HG03439 (cell line): ENCODE results near the gene ITK.
"Not testable (repeated sequence)": the region's sequence is repeated elsewhere in the genome, so short reads cannot be mapped to it uniquely, and the experiment has no call there.

Source experiments
- ATAC-seq: cut with Tn5 transposase; IDR thresholded peaks from one replicate; pipeline ENCODE4 v1.9.1; 2021; ENCODE audit warnings: mild to moderate bottlenecking, moderate library complexity; ENCODE audit not compliant: unreplicated experiment

ITK gene

DNA sequence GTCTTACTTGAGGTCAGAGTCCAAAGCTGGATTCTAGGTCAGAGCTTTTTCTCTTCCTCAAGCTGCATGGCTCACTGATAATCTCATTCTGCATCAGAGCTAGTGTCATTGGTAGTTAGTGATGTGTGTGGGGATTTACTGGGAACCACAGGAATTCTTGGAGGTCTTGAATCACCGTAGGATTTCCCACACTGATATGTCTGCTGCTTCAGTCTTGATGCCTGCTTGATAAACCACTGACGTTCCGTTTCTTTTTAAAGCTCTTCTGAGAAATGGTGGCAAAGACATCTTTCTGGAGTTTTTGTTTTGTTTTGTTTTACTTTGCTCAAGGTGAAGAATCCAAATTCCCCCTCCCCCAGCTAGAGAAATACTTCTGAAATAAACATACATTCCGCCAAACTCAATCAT is 13.4 kb upstream of the ITK start:
- no peak for ATAC-seq

DNA sequence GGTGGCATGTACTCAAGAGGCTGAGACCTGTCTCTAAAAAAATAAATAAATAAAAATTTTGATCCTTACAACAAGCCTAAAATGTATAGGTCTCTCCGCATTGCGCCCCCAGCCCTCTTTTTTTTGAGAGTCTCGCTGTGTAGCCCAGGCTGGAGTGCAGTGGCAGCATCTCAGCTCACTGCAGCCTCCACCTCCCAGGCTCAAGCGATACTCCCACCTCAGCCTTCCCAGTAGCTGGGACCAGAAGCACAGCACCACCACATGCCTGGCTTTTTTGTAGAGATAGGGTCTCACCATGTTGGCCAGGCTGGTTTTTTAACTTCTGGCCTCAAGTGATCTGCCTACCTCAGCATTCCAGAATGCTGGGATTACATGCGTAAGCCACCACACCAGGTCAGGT is 12.4 kb upstream of the ITK start:
- ATAC-seq = no peak

DNA sequence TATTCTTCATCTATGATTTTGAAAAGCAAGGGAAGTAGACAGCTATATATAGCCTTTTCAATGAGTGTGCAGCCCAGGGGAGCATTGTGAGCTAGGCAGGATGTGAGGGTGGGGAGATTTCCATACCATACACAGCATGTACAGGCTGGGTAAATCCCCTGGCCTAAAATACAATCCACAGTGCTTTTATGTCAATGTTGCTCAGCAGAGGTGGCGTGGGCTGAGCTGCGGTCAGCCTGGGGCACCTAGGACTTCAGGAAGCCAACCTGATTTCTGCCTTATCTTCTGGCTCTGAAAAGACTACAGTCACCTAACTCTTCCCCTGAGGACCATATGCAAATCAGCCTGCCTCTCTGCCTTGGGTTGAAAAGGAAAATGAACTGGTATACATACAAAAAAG is 8.2 kb upstream of the ITK start:
- ATAC-seq = peak; percentile 99

DNA sequence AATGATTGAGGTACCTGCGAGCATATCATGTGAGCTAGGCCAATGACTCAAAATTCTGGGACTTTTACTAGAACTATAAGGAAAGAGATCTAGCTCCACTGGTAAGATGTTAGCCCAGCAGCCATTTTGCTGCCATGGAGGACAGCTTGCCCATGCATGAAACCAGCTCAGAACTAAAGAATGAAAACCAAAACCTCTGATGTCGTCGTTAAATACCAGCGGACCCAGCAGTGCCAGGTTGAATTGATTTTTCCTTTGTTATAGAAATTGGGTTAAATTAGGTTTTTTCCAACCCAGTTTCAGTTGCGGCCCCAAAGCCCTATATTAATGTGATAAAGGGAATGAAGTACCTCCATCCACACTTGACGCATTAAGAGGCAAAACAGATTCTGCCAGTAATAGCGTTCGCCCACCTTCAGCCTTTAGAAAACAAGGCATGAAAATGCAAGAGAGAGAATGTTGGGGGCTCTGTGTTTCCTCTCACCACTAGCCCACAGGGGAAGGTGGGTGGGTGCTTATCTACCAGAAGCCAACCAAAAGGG is 5.5 kb upstream of the ITK start:
- ATAC-seq = no peak

DNA sequence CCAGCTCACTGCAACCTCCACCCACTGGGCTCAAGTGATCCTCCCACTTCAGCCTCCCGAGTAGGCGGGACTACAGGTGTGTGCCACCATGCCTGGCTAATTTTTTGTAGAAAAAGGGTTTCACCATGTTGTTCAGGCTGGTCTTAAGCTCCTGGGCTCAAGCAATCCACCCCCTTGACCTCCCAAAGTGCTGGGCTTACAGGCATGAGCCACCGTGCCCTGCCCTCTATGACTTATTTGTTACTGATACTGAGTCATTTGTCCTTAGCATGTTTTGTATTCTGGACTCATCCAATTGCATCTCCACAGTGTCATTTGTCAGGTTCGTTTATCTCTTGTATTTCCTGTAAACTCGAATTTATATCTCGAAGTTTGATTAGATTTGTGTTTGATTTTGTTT is 2.7 kb upstream of the ITK start:
- ATAC-seq = no peak

DNA sequence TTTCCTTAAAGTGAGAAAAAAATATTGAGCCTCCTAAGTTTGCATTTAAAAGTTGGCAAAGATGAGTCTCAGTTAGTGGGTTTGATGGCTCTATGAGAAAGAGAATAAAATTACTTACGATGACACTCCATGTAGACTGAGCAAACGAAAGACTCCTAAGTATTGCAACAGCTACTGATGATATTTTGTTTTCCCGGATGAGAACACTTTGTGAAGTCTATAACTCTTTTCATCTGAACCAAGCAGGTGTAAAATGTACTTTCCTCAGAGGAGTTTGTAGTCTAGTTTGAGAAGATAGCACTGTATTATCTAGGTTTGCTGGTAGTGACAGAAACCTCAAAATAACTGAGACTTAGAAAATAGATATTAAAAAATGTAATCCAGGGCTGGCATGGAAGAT is 1.7 kb upstream of the ITK start:
- ATAC-seq = no peak

DNA sequence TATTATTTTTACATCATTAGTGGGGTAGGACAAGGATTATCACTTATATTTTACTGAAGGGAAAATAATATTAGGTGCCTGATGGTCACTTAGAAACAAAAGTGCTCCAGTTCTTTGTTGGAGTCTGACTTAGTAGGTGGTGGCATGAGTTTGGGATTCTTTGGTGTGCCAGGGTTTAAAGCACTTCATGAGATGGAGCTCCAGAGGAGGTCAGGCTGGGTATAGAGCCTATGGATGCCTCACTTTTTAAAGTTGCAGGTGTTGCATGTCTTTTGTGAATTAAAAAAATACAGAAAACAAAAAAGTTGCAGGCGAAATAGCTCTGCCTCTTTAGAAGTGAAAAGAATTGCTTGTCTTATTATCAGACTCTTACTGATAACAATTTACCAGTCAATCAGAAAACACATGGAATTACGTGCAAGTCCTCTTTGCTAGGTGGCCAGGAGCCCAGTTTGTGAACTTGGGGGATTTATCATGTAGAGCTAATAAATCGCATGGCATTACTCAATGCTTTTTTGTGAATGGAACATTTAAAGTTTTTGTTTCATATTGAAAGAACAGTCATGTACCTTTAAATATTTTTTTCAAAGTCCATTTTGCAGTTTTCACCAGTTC is 1.6 kb downstream of the ITK start:
- no peak for ATAC-seq

DNA sequence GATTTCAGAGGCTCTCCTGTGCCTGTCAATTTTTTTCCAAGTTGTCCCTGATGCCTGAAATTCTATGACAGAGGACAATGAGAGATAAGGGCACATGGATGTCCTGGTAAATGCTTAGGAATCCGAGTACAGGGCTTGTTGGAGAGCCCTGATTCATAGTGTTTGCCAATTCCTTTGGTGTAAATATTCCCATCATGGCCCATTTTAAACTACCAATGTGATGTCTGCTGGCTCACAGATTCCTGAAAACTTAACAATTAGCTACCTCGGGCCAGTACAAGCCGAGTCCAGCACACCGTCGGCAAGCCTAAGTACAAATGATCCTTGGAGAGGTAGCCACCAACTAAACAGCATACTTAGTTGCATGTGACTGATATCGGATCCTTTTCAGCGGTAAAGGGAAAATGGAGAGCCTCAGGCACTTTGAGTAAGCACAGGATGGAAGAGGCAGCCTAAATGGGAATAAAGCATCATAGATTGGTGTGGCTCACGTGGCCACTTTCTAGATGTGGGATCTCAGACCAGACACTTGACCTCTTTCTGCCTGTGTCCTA is 3.6 kb downstream of the ITK start:
- ATAC-seq = no peak

DNA sequence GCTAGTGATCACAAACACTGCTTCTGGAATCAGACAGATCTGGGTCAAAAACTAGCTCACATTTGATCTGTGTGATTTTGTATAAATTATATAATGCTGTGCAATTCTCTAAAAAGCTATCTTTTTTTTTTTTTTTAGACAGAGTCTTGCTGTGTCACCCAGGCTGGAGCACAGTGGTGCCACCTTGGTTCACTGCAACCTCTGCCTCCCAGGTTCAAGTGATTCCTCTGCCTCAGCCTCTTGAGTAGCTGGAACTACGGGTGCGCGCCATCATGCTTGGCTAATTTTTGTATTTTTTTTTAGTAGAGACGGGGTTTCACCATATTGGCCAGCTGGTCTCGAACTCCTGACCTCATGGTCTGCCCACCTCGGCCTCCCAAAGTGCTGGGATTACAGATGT is 4.5 kb downstream of the ITK start:
- not testable (repeated sequence) for ATAC-seq

DNA sequence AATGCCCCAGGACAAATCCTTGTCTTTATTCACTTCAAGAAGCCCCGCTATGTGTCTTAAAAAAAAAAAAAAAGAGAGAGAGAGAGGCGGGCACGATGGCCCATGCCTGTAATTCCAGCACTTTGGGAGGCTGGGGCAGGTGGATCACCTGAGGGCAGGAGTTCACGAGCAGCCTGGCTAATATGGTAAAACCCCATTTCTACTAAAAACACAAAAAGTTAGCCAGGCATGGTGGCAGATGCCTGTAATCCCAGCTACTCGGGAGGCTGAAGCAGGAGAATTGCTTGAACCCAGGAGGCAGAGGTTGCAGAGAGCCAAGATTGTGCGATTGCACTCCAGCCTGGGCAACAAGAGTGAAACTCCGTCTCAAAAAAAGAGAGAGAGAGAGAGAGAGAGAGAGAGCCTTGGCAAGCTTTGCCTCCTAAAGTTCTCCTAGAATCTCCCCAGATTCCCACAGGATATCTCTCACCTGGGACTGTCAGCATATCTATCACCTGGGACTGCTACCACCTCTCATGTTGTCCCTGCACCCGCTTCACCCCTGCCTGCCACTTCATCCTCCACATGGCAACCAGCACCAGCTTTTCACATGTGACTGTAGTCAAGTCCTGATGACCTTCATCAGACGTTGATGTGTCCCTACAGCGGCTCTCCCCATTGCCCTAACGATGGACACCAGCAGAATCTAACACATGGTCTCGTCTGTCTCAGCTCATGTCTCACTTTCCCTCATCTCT is 5.8 kb downstream of the ITK start:
- no peak for ATAC-seq

DNA sequence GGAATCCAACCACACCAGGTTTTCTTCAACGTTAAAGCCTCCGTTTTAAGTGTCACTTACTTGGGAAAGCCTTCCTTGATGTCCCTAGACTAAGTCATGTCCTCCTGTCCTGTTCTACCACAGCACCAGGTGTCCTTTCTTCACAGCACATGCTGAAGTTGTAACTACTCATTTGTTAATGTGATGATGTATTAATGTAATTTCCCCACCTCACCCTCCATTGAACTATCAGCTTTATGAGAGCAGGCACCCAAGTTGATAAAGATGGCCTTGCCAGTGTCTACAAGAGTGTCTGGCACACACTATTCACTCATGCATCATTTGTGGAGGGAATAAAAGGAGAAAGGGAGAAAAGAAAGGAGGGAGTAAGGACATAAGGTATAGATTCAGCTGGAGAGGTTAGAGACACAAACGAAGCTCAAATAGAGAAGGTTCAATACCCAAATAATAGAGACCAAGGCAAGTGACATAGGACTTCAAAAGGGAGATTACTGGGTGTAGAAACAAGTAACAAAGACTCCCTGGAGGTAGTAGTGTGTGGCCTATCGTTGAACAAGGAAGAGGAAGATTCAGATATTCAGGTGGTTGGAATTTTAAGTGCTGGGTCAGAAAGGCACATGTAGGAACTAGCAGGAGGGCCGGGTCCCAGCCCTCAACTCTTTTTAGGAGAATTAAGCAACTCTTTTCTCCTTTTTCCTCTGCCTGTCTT is 6.6 kb downstream of the ITK start:
- no peak for ATAC-seq

DNA sequence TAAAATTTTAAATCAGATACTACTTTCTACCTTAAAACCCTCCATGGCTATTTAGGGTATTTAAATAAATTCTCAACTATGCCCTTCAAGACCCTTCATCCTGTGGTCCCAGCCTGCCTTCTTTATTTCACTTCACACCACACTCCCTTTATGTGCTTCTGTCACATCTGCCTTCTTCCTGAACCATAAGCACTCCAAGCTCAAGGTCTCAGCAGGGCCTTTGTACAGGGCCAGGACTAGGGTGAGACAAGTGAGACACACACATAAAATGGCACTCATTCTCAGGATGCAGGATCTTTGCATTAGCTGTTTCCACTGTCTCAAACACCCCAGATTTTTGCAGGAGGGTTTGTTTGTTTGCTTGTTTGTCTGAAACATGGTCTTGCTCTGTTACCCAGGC is 7.6 kb downstream of the ITK start:
- no peak for ATAC-seq

DNA sequence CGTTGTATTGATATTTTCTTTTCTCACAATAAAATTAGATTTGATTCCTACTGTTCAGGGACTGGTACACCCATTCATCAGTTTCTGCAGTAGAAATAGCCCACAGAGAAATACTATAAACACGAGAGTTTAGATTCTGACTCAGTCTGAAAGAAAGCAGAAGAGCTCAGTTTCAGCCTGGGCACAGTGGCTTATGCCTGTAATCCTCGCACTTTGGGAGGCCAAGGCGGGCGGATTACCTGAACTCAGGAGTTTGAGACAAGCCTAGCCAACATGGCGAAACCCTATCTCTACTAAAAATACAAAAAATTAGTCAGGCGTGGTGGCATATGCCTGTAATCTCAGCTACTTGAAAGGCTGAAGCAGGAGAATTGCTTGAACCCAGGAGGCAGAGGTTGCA is 8.6 kb downstream of the ITK start:
- peak; percentile 69 for ATAC-seq

DNA sequence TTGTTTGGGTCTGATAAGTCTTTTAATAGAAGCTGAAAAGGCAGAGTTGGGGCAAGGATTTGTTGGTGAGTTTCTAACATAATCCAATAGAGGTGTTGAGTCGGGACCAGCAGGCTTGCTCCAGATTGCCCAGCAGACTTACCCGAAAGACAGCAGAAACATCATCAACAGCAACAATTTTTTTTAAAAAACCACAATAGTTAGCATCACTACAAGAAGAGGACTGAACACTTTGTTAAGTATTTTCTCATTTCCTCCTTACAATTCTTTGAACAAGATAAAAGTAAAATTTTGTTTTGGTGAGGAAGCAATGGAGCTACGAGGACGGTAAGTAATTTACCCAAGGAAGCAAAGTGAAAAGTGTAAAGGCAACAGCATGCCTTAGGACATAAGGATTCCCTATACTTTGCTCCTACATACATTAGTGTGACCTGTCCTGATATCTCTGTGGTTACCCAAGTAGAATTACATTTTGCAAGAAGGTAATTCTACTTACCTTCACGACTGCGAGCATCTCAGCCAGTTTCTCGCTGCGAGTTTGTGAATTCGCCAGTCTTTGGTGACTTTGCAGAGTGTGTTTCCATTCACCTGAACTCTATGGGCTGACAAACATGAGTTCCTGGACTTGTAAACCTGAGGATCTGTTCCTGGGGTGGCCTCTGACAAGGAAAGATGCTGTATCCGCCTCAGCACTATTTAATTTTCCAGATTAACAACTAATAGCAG is 13.2 kb downstream of the ITK start:
- no peak for ATAC-seq

DNA sequence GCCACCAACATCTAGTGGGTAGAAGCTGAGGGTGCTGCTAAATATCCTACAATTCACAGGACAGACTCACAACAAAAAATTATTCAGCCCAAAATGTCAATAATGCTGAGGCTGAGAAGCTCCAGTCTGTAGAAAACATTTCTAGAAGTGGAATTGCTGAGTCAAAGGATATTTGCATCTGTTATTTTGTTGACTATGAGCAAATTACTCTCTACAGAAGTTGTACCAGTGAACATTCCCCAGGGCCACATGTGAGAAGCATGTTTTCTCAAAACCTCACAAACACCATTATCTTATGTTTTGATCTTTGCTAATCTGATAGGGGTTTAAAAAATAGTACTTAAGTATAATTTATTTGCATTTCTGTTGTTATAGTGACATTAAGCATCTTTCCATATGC is 15.4 kb downstream of the ITK start:
- peak; percentile 56 for ATAC-seq

DNA sequence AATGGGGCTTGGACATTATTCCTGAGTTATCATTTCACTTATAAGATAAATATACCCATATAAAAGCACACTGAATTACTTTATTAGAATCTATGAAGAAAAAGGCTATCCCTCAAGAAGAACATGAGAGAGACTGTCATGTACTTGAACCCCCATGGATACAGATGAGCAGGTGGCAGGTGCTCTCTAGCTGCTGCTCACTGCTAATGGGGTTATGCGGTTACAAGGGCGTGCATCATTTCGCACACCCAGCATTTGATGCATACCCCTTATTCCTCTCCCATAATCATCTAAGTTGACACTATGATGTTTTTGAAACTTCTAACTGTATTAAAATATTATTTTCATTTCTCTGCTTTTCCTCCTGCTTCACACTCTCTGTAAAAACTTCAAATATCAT is 16.4 kb downstream of the ITK start:
- no peak for ATAC-seq

DNA sequence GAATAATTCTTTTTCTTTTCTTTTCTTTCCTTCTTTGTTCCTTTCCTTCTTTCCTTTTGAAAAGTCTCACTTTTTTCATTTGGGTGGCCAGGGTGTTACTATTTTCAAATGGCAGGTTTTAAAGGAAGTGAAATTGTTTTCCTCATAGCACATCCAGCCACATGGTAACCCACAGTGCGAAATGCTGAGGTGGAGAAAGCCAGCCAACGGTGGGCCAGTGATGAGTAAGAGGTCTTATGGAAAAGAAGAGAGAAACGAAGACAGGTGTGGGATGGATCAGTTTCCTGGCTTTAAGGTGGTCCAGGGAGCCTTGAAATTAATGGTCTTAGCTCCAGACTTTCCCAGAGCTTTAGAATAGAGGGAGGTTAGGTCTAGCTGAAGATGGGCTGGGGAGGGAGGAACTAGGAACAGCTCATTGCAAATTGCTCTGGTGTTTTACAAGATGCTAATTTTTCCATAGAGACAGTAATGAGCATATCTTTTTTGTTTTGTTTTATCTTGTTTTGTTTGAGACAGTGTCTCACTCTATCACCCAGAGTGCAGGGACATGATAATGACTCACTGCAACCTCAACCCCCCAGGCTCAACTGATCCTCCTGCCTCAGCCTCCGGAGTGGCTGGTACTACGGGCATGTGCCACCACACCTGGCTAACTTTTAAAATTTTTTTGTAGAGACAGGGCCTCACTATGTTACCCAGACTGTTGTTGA is 17.8 kb downstream of the ITK start:
- ATAC-seq = no peak

DNA sequence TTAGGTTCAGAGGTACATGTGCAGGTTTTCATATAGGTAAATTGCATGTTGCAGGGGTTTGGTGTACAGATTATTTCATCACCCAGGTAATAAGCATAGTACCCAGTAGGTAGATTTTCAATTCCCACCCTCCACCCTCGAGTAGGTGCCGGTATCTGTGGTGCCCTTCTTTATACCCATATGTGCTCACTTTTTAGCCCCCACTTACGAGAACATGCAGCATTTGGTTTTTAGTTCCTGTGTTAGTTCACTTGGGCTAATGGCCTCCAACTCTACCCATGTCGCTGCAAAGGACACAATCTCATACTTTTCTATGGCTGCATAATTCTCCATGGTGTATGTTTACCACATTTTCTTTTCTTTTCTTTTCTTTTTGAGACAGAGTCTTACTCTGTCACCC is 21.2 kb downstream of the ITK start:
- ATAC-seq = no peak

DNA sequence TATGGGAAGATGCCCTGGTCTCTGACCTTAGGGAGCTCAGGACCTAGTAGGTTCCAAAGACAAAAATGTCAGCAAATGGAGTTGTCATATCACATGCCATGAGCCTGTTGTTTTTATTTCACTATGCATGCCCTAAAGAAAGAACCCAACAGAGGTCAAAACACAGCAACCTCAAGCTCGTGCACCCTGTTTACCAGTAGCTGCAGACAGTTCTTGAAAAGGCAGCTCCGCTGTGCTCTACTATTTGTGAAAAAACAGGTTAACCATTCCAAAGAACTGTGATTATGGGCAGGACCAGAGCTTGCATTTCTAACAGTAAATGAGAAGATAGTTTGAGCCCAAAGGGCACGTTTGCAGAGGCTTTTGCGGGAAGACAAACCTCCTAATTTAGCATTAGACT is 22.8 kb downstream of the ITK start:
- no peak for ATAC-seq

DNA sequence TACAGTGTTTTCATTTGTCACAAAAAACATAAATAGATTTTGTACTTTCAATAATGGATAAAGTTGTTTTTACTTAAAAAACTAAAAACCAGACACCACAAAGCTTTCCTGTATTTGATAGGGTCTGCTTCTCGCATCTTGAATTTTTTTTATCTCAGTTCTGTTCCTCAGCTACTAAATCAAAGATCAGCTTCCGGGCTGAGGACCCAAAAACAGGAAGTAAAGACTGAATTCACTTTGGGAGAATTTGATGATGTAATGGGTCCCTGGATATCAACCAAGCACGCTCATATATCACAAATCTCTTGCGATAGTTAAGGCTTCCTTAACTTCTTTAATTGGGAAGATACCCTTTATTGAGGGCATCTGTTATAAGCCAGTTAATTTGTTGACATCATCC is 24.1 kb downstream of the ITK start:
- no peak for ATAC-seq
